GM23338 (cell line): ENCODE results near the gene BICC1. TPM values are rescaled to one million over a fixed set of nuclear protein-coding genes. Genes with fewer than 3 reads are reported as not detected.

Experiments used
- ATAC-seq: fragments of 200-7000 bp; cut with Tn5 transposase; 3 replicates; pipeline ENCODE4 v1.9.1; 2020
- DNase-seq: peaks from one replicate; pipeline ENCODE4 v3.0.0-alpha.2; 2015; ENCODE audit warnings: low spot score
- H2AFZ ChIP-seq: fragments of 200-600 bp; sonication (generic); 2 replicates; pipeline ENCODE4 v1.8.0; 2016; ENCODE audit warnings: antibody characterized with exemption, mild to moderate bottlenecking, moderate library complexity
- H3F3A ChIP-seq: fragments of 200-600 bp; sonication (generic); replicated peaks from 2 replicates; pipeline ENCODE4 v1.8.0; 2017; ENCODE audit warnings: antibody characterized with exemption, mixed run types, low read depth
- H3K27ac ChIP-seq: fragments of 200-600 bp; sonication (generic); 2 replicates; pipeline ENCODE4 v1.6.1; 2016; ENCODE audit warnings: low read depth
- H3K27me3 ChIP-seq: fragments of 200-600 bp; sonication (generic); 2 replicates; pipeline ENCODE4 v1.8.0; 2016; ENCODE audit warnings: mild to moderate bottlenecking, mixed run types, moderate library complexity; ENCODE audit not compliant: insufficient read depth
- H3K36me3 ChIP-seq: fragments of 200-600 bp; sonication (generic); 2 replicates; pipeline ENCODE4 v1.8.0; 2016; ENCODE audit warnings: mild to moderate bottlenecking; ENCODE audit not compliant: insufficient read depth
- H3K4me1 ChIP-seq: fragments of 200-600 bp; sonication (generic); 2 replicates; pipeline ENCODE4 v1.8.0; 2016; ENCODE audit warnings: mild to moderate bottlenecking, moderate library complexity; ENCODE audit not compliant: insufficient read depth
- H3K4me2 ChIP-seq: fragments of 200-600 bp; sonication (generic); 2 replicates; pipeline ENCODE4 v1.7.1; 2017; ENCODE audit warnings: mixed run types
- H3K4me3 ChIP-seq: fragments of 200-600 bp; sonication (generic); 2 replicates; pipeline ENCODE4 v1.6.1; 2016; ENCODE audit warnings: mixed run types
- H3K79me2 ChIP-seq: fragments of 200-600 bp; sonication (generic); replicated peaks from 2 replicates; pipeline ENCODE4 v1.8.0; 2017; ENCODE audit warnings: mild to moderate bottlenecking; ENCODE audit not compliant: insufficient read depth
- H3K9me2 ChIP-seq: fragments of 200-600 bp; sonication (generic); 2 replicates; pipeline ENCODE4 v1.8.0; 2017; ENCODE audit not compliant: insufficient read depth
- H4K20me1 ChIP-seq: fragments of 200-600 bp; sonication (generic); replicated peaks from 2 replicates; pipeline ENCODE4 v1.8.0; 2017; ENCODE audit warnings: mild to moderate bottlenecking; ENCODE audit not compliant: insufficient read depth
- H3K27ac Mint-ChIP-seq: 2 replicates; pipeline ENCODE4 v1.8.0; 2020; ENCODE audit warnings: inconsistent platforms, mild to moderate bottlenecking, moderate library complexity, mixed read lengths
- H3K27me3 Mint-ChIP-seq: 3 replicates; pipeline ENCODE4 v1.8.0; 2022; ENCODE audit warnings: low read depth, mild to moderate bottlenecking, moderate library complexity, mixed read lengths, inconsistent platforms; ENCODE audit not compliant: insufficient read depth, poor library complexity
- H3K36me3 Mint-ChIP-seq: 3 replicates; pipeline ENCODE4 v1.8.0; 2021; ENCODE audit warnings: low read depth, mild to moderate bottlenecking, inconsistent platforms, moderate library complexity, mixed read lengths
- H3K4me1 Mint-ChIP-seq: 3 replicates; pipeline ENCODE4 v1.8.0; 2020; ENCODE audit warnings: mild to moderate bottlenecking, inconsistent platforms, mixed read lengths
- H3K4me3 Mint-ChIP-seq: 3 replicates; pipeline ENCODE4 v1.8.0; 2021; ENCODE audit warnings: moderate library complexity, mild to moderate bottlenecking, inconsistent platforms, mixed read lengths
- H3K9me3 Mint-ChIP-seq: 3 replicates; pipeline ENCODE4 v1.8.0; 2020; ENCODE audit warnings: moderate library complexity, mild to moderate bottlenecking, inconsistent platforms, mixed read lengths
- CREB1 ChIP-seq: fragments of 250-450 bp; sonication (Bioruptor Pico); IDR thresholded peaks from 2 replicates; pipeline ENCODE4 v1.5.0; 2020; ENCODE audit warnings: low read depth, mild to moderate bottlenecking, moderate library complexity
- EZH2 ChIP-seq: fragments of 200-600 bp; sonication (generic); IDR thresholded peaks from one replicate; pipeline ENCODE4 v1.8.0; 2017; ENCODE audit warnings: antibody characterized with exemption, mild to moderate bottlenecking, low read depth; ENCODE audit not compliant: unreplicated experiment
- EZH2phosphoT487 ChIP-seq: fragments of 200-600 bp; sonication (generic); IDR thresholded peaks from one replicate; pipeline ENCODE4 v1.8.1; 2018; ENCODE audit warnings: antibody characterized with exemption; ENCODE audit not compliant: unreplicated experiment
- JUNB ChIP-seq: IDR thresholded peaks from one replicate; pipeline ENCODE4 v1.6.1; 2016; ENCODE audit warnings: antibody characterized with exemption; ENCODE audit not compliant: unreplicated experiment
- NANOG ChIP-seq: IDR thresholded peaks from 2 replicates; pipeline ENCODE4 v1.6.1; 2016; ENCODE audit warnings: antibody characterized with exemption, borderline replicate concordance
- POLR2AphosphoS5 ChIP-seq: IDR thresholded peaks from 2 replicates; pipeline ENCODE4 v1.6.1; 2016; ENCODE audit warnings: antibody characterized with exemption, low read depth
- STAT1 ChIP-seq: IDR thresholded peaks from one replicate; pipeline ENCODE4 v1.6.1; 2016; ENCODE audit warnings: antibody characterized with exemption; ENCODE audit not compliant: unreplicated experiment
- ZNF114 ChIP-seq: fragments of 250-450 bp; sonication (Bioruptor Pico); IDR thresholded peaks from 2 replicates; pipeline ENCODE4 v1.5.0; 2020; ENCODE audit warnings: mild to moderate bottlenecking, moderate library complexity
- ZNF331 ChIP-seq: fragments of 250-450 bp; sonication (Bioruptor Pico); IDR thresholded peaks from 2 replicates; pipeline ENCODE4 v1.5.0; 2020; ENCODE audit warnings: low read depth, mild to moderate bottlenecking, moderate library complexity
- polyA plus RNA-seq: library from polyadenylated mRNA; unstranded; fragments of >200 nt; fragmentation: Nextera tagmentation; extraction: Ambion mirVana; gene quantifications from 2 replicates; pipeline ENCODE4 v1.2.1, GENCODE V29; 2016
- total RNA-seq: library from RNA; depleted of rRNA; stranded (reverse); fragments of >200 nt; shearing (Covaris generic); gene quantifications from 2 replicates; pipeline ENCODE4 v1.2.3, GENCODE V29; 2014
- TF ChIP-seq, protein P1 (sequence below): IDR thresholded peaks from one replicate; pipeline ENCODE4 v1.6.1; 2018; ENCODE audit warnings: antibody characterized with exemption; ENCODE audit not compliant: unreplicated experiment
- TF ChIP-seq, protein P2 (sequence below), 2 experiments: fragments of 200-600 bp in 1 of 2; sonication (generic) in 1 of 2; conservative IDR thresholded peaks; 2 replicates each; pipeline versions ENCODE4 v1.5.1 to v1.6.1; 2016 to 2017; ENCODE audit warnings: antibody characterized with exemption in 2 of 2, low read depth in 2 of 2, mild to moderate bottlenecking in 2 of 2, moderate library complexity in 1 of 2
- TF ChIP-seq, protein P3 (sequence below): IDR thresholded peaks from 2 replicates; pipeline ENCODE4 v1.6.1; 2016; ENCODE audit warnings: antibody characterized with exemption

BICC1 gene
- total and polyA plus RNA-seq, 2 experiments from 2014 or later = 1.3 to 2.2 TPM

DNA sequence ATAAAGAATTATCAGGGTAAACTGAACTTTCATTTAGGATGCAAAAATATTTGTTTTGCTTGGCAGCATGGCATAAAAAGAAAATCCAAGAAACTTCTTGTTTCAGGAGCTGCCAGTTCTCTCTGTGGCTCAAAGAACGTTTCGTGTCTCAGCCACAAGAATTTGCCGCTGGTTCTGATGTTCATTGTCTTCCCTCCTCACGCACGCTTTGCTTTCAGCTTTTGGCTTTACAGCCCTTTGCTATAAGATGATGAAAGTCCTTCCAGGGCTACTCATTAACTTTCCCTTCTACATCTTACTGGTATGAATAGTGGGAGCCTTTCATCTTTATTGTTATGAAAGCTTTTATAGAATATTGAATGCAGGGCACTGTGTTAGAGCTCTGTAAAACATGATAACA lies 124.7 kb downstream of the BICC1 start (continued):
- TF ChIP-seq, protein P1, sequence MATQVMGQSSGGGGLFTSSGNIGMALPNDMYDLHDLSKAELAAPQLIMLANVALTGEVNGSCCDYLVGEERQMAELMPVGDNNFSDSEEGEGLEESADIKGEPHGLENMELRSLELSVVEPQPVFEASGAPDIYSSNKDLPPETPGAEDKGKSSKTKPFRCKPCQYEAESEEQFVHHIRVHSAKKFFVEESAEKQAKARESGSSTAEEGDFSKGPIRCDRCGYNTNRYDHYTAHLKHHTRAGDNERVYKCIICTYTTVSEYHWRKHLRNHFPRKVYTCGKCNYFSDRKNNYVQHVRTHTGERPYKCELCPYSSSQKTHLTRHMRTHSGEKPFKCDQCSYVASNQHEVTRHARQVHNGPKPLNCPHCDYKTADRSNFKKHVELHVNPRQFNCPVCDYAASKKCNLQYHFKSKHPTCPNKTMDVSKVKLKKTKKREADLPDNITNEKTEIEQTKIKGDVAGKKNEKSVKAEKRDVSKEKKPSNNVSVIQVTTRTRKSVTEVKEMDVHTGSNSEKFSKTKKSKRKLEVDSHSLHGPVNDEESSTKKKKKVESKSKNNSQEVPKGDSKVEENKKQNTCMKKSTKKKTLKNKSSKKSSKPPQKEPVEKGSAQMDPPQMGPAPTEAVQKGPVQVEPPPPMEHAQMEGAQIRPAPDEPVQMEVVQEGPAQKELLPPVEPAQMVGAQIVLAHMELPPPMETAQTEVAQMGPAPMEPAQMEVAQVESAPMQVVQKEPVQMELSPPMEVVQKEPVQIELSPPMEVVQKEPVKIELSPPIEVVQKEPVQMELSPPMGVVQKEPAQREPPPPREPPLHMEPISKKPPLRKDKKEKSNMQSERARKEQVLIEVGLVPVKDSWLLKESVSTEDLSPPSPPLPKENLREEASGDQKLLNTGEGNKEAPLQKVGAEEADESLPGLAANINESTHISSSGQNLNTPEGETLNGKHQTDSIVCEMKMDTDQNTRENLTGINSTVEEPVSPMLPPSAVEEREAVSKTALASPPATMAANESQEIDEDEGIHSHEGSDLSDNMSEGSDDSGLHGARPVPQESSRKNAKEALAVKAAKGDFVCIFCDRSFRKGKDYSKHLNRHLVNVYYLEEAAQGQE = no peak
- TF ChIP-seq NANOG = no peak
- no peak for TF ChIP-seq JUNB
- TF ChIP-seq, protein P2, sequence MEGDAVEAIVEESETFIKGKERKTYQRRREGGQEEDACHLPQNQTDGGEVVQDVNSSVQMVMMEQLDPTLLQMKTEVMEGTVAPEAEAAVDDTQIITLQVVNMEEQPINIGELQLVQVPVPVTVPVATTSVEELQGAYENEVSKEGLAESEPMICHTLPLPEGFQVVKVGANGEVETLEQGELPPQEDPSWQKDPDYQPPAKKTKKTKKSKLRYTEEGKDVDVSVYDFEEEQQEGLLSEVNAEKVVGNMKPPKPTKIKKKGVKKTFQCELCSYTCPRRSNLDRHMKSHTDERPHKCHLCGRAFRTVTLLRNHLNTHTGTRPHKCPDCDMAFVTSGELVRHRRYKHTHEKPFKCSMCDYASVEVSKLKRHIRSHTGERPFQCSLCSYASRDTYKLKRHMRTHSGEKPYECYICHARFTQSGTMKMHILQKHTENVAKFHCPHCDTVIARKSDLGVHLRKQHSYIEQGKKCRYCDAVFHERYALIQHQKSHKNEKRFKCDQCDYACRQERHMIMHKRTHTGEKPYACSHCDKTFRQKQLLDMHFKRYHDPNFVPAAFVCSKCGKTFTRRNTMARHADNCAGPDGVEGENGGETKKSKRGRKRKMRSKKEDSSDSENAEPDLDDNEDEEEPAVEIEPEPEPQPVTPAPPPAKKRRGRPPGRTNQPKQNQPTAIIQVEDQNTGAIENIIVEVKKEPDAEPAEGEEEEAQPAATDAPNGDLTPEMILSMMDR (conservative IDR thresholded peaks at IDR 0.05; ENCODE audit: low read depth in 2 of 2) = no peak
- TF ChIP-seq STAT1 = no peak
- no peak for TF ChIP-seq EZH2phosphoT487
- TF ChIP-seq, protein P3, sequence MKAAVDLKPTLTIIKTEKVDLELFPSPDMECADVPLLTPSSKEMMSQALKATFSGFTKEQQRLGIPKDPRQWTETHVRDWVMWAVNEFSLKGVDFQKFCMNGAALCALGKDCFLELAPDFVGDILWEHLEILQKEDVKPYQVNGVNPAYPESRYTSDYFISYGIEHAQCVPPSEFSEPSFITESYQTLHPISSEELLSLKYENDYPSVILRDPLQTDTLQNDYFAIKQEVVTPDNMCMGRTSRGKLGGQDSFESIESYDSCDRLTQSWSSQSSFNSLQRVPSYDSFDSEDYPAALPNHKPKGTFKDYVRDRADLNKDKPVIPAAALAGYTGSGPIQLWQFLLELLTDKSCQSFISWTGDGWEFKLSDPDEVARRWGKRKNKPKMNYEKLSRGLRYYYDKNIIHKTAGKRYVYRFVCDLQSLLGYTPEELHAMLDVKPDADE = no peak
- TF ChIP-seq ZNF331 (CRISPR knock-in tag) = no peak
- TF ChIP-seq EZH2 = no peak

DNA sequence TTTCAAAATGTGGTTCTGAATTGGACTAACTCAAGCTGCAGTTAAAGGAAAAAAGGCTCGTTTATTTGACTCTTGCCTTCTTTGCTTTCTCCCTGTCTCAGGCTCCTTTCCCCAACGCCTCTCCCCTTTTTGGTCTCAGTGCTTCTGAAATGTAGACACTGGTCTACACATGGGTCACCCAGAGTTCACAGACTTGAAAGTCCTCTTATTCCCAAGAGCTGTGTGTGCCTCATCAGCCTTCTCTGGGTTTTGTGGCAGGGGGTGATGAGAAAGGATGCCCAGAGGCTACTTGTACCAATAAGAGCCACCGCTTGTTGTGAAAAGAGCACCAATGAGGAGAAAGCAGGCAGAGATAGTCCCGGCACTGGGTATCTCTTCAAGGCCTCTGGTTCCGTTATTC lies 125.7 kb downstream of the BICC1 start:
- no peaks in the 10 kb centered on the region for H3K36me3 ChIP-seq
- H2AFZ ChIP-seq = no peak overlapping the region
- no peaks in the 10 kb centered on the region for H3K27me3 ChIP-seq
- H3K9me2 ChIP-seq = no peaks in the 10 kb centered on the region
- H3K27ac Mint-ChIP-seq = no peak overlapping the region
- no peak overlapping the region for H3K27ac ChIP-seq
- H3K4me1 Mint-ChIP-seq = peaks cover 20% of the 10 kb centered on the region
- no peaks in the 10 kb centered on the region for H3K36me3 Mint-ChIP-seq
- H3K4me3 ChIP-seq = no peak overlapping the region
- no peaks in the 10 kb centered on the region for H3K27me3 Mint-ChIP-seq
- H3K79me2 ChIP-seq = no peaks in the 10 kb centered on the region
- H3F3A ChIP-seq = no peaks in the 10 kb centered on the region
- H3K4me1 ChIP-seq = peaks cover 5% of the 10 kb centered on the region; the same call in 1 of the 2 replicates
- no peak for DNase-seq
- H3K4me3 Mint-ChIP-seq = no peak overlapping the region
- no peak overlapping the region for H3K4me2 ChIP-seq
- no peaks in the 10 kb centered on the region for H3K9me3 Mint-ChIP-seq
- ATAC-seq = no peak
- no peaks in the 10 kb centered on the region for H4K20me1 ChIP-seq
- TF ChIP-seq CREB1 (CRISPR knock-in tag) (no peak), POLR2AphosphoS5 (no peak), STAT1 (no peak), NANOG (no peak), EZH2phosphoT487 (no peak), ZNF114 (CRISPR knock-in tag) (no peak)
- TF ChIP-seq, protein P3 = no peak
